GM19463 (cell line): Measurements from ENCODE around the gene ITGB5.
A peak's percentile ranks its signal among the peaks of the same experiment; 100 is the strongest.

Source experiments
- ATAC-seq: cut with Tn5 transposase; IDR thresholded peaks from one replicate; pipeline ENCODE4 v1.9.1; 2021; ENCODE audit warnings: mild to moderate bottlenecking, moderate library complexity; ENCODE audit not compliant: unreplicated experiment

Gene ITGB5, protein sequence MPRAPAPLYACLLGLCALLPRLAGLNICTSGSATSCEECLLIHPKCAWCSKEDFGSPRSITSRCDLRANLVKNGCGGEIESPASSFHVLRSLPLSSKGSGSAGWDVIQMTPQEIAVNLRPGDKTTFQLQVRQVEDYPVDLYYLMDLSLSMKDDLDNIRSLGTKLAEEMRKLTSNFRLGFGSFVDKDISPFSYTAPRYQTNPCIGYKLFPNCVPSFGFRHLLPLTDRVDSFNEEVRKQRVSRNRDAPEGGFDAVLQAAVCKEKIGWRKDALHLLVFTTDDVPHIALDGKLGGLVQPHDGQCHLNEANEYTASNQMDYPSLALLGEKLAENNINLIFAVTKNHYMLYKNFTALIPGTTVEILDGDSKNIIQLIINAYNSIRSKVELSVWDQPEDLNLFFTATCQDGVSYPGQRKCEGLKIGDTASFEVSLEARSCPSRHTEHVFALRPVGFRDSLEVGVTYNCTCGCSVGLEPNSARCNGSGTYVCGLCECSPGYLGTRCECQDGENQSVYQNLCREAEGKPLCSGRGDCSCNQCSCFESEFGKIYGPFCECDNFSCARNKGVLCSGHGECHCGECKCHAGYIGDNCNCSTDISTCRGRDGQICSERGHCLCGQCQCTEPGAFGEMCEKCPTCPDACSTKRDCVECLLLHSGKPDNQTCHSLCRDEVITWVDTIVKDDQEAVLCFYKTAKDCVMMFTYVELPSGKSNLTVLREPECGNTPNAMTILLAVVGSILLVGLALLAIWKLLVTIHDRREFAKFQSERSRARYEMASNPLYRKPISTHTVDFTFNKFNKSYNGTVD

DNA sequence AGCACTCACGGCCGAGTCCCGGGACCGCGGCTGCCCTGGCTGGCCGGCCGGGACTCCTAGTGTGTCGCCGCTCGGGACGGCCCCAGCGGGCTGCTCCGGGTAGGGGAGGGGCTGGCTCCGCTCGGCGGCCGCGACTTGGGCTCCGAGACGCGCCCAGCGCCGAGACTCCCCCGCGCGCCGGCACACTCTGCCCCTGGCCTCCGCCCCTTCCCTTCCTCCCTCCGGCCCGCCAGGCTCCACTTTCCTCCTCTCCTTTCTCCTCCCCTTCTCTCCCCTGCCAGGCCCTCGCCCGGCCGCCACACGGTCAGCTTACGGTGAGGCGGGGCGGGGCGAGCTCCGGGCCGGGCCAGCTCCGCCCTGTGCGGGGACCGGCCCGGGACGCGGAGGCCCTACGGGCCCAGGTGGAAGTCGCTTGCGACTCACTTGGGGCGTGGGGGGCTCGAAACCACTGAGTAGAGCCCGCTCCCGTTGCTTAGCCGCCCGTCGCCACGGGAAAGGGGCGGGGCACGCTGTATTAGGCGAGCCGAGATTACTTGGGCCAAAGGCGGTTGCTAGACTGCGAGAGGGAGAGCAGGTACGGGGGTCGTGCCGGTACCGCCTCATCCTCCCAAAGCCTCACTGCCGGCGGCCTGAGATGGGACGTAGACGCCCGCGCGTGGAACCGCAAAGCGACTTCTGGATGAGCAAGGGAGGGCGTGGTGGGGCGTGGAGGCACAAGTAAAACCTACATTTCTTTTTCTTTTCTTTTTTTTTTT is at the start of gene ITGB5:
TSS of gene ITGB5 (minus strand) at position 189 of the 755 bp plus-strand sequence. CDS start 365 bp downstream, outside the sequence.
- peak; percentile 62 for ATAC-seq

DNA sequence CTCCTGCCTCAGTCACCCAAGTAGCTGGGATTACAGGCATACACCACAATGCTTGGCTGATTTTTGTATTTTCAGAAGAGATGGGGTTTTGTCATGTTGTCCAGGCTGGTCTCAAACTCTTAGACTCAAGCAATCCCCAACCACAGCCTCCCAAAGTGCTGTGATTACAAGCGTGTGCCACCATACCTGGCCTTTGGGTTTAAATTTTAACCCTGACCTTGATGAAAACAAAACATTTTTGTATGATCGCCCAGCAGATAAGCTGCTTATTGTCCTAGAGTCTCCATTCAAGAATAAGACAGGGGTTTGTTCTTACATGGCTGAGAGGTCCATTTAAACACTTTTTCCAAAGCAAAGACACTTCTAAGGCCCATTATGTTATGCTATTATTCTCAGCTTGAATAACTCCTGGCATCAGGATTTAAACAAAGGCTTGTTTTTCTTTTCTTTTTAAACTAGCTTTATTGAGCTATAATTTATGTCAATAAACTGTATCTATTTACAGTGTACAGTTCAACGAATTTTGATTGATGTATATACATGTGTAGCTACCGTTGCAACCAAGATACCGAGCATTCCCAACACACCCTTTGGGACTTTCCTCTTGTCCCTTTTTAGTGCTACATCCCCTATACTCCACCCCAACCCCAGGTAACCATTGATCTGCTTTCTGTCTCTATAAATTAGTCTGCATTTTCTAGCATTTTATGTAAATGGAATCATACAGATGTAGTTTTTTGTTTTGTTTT is 48.8 kb upstream of the ITGB5 start:
- no peak for ATAC-seq

DNA sequence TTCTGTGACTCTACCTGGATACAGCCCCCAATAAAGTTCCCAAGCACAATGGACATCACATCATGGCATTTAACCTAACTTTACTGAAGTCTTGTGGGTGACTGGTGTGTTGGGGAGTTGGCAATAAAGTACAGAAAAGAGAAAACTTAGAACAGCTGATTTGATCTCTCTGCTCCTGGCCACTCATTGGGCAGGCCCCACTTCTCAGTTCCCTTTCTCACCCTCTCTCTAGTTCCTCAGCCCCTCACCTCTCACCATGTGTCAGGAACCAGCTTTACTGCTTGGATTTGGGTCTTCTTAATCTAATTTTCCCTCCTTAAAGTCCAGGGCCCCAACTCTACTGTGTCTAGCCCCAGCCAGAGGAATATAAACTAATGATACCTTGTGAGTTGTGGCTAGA is 48.1 kb upstream of the ITGB5 start:
- no peak for ATAC-seq

DNA sequence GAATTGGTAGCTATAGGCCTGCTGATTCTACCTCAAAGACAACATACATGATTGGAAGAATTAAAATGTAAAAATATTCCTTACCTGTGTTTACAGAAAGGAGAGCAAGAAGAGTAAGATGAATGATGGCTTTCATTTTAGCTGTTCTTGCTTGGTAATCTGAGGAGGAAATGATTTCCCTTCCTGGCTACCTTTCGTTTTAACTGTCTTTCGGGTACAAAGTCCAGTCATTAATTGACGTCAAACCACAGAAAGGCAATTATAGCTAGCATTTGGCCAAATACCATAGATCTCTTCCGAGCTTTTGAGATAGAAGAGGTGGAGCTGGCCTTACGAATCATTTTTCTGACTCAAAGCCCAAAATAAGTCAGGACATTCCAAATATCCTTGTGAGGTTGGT is 47.4 kb upstream of the ITGB5 start, which contains the start of gene MUC13:
TSS of gene MUC13 (minus strand) at position 175 of the 400 bp plus-strand sequence. CDS start at position 136, 39 bp downstream.
- no peak for ATAC-seq

DNA sequence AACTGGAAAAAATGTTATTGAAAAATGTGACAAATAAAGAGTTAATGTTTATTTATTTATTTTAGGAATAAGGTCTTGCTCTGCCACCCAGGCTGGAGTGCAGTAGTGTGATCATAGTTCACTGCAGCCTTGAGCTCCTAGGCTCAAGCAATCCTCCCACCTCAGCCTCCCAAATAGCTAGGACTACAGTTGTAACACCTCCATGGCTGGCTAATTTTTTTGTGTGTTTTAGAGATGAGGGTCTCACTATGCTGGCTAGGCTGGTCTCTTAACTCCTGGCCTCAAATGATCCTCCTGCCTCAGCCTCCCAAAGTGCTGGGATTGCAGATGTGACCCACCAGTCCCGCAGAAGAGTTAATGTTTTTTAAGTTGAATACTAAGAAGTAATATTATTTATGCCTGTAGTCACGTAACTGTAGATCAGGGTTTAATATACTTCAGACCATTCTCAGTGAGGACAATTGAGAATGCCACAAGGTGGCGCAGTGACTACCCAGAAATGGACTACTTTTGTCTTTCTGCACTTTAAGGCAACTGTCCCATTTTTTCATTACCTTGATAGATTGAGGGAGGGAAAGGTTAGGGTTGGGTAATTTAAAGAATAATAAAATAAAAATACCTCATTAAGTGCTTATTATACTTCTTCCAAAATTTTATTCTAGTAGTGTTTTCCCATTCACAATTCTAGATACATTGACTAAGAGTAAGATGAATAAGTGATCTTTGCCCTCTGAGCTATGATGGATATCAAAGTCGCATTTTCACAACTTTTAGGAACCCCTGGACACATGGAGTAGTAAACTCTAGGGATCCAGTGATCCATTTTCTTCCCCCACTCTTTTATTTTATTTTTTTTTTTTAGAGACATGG is 41.4 kb upstream of the ITGB5 start:
- no peak for ATAC-seq

DNA sequence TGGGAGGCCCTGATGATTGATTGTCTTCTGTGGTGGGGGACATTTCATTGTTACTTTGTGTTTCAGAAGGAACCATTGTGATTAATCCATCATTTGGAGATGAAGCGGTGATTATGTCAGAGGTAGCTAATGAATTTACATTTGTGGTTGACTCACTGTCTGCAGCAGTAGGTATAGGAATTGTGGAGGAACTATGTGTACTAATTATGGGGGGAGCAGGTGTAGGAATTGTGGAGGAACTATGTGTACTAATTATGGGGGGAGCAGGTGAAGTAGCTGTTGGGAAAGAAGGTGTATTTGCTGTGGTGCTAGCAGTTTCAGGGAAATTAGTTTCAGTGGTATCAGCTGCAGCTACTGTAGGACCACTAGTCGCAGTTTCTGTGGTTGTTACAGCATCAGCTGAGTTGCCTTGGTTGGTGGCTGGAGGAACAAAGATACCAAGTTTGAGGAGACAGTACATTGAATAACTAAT is 40.4 kb upstream of the ITGB5 start:
- peak; percentile 86 for ATAC-seq

DNA sequence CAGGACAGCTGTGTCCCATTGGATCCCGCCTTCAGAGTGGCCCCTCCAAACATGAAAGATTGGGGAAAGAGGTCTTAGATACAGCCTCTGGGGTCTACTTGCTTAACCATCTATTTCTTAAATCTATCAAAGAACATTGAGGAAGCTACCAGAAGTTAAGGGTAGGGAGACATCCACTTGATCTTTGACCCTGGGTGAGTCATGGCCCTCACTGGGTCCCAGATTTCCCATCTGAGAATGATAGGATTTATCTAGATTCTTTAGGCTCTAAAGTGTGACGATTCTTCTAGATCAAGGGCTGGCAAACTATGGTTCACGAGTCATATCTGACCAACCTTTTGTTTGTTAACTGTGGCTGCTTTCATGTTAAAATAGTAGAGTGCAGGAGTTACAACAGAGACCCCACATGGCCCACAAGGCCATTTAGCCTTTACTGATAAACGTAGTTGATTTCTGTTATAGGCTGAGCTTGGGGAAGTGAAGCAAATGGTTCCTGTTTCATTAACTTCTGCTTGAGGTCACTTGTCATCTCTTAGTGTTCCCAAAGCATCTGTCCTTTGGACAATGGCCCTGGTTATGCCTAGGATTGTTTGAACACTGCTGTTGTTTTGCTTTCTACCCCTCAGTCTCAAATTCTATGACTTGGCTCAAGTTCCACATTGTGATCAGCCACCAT is 39.4 kb upstream of the ITGB5 start:
- no peak for ATAC-seq

DNA sequence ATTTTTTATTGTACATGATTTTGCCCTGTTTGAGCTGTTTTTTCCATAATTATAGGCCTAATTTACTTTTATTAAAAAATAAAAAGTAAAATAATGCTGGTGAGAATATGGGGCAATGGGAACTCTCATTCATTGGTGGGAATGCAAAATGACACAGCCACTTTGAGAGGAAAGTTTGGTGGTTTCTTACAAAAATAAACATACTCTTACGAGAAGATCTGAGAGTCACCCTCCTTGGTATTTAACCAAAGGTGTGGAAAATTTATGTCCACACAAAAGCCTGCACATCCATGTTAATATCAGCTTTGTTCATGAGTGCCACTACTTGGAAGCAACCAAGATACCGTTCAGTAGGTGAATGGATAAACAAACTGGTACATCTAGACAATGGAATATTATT is 37.6 kb upstream of the ITGB5 start:
- no peak for ATAC-seq

DNA sequence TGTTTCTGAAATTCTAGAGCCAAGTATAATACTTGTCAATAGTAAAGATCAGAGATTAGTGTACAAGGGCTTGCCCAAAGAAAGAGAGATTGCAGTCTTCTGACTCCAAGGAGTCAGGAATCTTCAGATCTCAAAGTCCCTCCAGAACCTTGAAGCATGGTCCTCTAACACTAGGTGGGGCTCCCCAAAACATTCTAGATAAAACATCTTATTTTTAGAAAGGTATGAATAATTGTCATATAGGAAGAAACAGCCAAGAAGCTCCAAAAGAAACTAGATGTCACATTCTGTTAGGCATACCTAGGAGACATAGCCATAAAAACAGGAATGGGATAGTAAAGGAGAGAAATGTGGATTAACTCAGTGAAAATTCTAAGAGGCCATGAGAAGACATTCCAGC is 36.7 kb upstream of the ITGB5 start:
- ATAC-seq, result no peak

DNA sequence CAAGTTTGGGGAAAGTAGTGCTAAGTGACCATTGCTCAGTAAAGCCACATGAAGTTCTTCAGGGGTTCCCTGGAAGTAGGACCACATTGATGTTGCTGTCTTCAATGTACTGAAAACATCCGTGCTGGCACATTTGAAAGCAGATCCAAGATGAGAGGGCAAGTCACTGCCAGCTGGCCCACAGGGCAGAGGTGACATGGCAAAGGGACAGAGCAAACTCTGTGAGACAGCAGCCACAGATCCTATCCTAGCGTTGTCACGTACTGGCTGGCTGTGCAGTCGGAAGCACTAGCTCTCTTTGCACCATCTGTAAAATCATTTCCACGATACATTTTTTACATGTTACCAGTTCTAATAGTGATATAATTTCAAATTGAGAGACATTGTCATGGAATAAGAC is 33.6 kb upstream of the ITGB5 start:
- ATAC-seq, result no peak

DNA sequence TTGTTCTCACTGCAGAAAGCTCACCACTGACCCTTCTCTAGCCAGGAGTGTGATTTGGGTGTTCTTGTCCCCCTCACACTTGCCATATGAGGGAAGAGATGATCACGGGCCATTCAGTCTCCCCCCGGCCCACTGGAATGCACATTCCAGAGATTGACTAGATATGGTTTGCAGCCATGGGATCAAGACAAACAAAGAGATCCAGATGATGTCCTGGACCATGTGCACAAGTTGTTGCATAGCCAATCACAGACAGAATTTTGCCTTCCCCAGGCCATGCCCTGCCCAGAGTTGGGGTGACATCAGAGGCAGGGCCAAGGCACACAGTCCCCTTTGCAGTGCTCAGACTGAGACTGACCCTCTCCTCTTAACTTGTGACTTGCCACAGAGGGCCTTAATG is 32.6 kb upstream of the ITGB5 start:
- no peak for ATAC-seq

DNA sequence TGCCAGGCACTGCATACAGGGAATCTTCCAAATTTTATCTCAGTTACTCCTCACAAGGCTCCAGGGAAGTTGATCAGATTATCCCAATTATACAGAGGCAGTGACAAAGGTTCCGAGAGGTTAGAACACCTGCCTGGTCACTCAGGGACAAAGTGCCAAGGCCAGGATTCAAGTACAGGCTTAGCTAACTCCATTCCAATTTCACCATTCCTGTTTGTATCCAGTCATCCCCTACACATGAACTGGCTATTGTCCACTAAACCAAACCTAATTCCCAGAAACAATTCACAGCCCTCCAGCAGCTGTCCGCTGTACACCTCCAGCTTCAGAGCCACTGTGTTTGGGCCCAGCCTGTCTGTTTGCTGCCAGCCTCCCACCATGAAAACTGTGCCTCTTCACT is 31.4 kb upstream of the ITGB5 start:
- ATAC-seq, result no peak

DNA sequence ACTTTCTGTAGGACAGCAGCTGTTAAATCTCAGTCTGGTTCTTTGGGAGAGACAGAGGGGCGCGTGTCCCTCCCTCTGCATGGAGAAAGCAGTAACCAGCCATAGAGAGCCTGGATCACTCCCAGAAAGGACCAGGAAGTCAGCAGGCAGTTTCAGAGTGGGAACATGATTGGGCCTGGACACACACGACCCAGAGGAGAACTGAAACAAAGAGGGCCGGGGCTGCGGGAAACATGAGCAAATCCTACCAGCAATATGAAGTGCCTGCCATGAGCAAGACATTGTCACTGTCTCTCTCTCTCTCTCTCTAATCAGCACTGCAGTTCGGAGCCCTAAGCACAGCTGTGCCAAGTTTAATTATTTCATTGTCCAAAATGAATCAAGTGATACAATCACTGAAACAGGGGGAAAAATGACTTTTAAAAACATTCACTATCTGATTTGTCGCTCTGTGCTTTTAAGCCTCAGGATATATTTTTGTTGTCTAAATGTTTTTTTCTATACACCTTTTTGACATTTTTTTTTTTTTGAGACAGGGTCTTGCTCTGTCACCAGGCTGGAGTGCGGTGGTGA is 29.8 kb upstream of the ITGB5 start:
- no peak for ATAC-seq

DNA sequence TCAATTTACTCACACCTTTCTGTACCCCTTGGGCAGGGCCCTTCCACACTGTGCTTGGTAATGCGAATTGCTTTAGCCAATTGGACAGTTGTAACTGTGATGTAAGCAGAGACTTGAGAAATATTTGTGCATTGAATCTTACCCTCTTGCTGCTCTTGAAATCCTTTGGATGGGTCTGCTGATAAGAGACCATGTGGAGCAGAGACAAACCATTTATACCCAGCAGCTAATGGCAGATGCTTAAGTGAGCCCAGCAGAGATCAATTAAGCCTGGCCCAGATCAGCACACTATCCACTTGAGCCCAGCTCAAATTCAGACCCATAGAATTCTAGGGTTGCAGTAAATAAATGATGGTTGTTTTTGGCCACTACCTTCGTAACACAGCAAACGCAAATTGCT is 28.1 kb upstream of the ITGB5 start:
- no peak for ATAC-seq

DNA sequence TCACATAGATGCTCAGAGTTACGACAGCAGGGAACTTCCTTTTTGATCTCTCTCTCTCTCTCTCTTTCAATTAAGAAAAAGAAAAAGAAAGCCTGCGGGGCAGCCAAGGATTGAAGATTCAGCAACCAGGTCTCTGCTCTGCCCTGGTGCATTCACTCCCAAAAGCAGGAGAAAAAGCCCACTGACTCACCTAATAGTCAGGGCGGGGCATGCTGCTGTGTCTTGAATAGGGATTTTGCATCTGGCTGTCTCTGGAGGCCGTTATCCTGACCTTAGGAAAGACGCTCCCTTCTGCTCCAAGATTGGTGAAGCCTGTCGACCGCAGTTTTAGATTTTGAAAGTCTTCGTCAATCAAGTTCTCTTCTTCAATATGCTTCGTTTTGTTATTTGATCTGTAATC is 20.8 kb upstream of the ITGB5 start:
- ATAC-seq, result no peak

DNA sequence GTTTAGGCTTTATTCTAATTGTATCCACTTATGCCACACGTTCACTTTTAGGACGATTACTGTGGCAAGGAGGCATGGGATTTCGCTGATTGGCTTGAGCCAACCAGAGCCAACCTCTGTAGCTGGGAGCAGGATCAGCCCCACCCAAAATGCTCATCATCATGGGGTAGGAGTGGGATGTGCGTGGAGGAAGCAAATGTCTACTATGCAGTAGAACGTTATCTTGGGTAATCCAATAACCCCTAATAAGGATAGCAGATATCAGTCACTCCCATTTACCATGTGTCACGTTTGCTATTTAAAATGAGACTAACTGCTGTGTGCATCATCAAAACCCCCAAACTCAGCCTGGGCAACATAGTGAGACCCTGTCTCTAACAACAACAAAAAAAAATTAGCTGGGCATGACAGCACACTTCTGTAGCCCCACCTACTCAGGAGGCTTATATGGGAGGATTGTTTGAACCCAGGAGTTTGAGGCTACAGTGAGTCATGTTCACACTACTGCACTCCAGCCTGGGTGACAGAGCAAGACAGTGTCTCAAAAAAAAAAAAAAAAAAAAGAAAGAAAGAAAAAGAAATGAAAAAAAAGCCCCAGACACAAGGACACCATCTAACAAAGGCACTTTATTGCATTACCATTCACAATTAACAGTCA is 17.8 kb upstream of the ITGB5 start:
- no peak for ATAC-seq

DNA sequence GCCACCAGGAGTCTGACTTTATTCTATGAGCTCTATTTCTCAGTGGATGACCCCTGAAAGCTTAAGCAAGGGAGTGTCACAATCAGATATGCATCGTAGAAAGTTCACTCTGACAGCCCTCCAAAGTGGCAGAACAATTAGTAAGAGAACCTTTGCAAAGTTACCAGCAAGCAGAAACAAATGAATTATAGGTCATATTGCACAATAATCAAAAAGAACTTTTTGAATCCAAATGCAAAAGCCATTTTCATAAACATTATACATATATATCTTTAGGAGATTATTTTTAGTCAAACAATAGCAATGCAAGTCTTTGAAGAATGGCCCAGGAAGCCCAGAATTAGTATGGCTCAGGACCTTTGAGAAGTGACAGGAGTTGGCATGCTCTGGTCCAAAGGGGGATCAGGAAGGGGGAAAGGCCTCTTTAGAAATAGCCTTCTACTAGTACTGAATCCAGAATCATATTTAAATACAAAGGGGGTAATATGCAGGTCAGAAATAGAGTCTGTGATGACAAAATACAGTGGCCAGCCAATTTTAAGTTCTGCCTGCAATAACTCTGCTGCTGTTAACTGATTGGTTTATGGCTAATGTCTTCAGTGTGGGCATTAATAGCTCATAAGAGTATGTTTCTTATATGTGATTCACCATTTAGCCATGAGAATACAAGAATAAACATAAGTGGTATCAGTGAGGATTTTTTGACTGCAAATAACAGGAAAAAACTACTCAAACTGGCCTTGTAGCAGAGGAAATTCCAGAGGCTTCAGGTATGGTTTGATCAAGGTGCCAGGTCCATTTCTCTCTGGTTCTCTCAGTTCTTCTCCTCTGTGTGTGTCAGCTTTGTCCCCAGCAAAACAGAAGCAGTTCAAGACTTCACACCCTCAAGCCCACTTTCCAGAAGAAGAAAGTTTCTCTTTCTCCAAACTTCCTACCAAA is 17.0 kb upstream of the ITGB5 start:
- no peak for ATAC-seq
